BJ (cell line): ENCODE results near the gene SMC6. TPM values are rescaled to one million over a fixed set of nuclear protein-coding genes. Genes with fewer than 3 reads are reported as not detected.

ENCODE experiments used
- CTCF ChIA-PET: fragments of 350-600 bp; formaldehyde crosslinking; extraction: SDS; loops from one replicate; lab custom pipeline; 2021; ENCODE audit warnings: antibody characterized with exemption, inconsistent platforms; lab: Yijun Ruan, JAX
- POLR2A ChIA-PET: fragments of 300-600 bp; sonication (Branson Sonifier 250); formaldehyde crosslinking; extraction: SDS; loops from one replicate; lab custom pipeline; 2021; ENCODE audit warnings: antibody characterized with exemption; lab: Charles Lee
- DNase-seq: peaks from one replicate; pipeline ENCODE4 v3.0.0-alpha.2; 2011; ENCODE audit warnings: low read depth
- H3K27me3 ChIP-seq: 2 replicates; pipeline ENCODE4 v1.6.0; 2011; ENCODE audit warnings: low read length; ENCODE audit not compliant: control insufficient read depth, insufficient read depth
- H3K36me3 ChIP-seq: 2 replicates; pipeline ENCODE4 v1.5.1; 2011; ENCODE audit warnings: low read length; ENCODE audit not compliant: control insufficient read depth, insufficient read depth
- H3K4me3 ChIP-seq: 2 replicates; pipeline ENCODE4 v1.5.1; 2011; ENCODE audit warnings: low read depth, mild to moderate bottlenecking, control low read depth, low read length
- polyA plus RNA-seq: library from polyadenylated mRNA; depleted of rRNA; stranded (reverse); fragments of >200 nt; gene quantifications from 2 replicates; pipeline ENCODE4 v1.2.3, GENCODE V29; 2011
- TF ChIP-seq, protein P1 (sequence below): IDR thresholded peaks from 2 replicates; pipeline ENCODE4 v1.5.1; 2011; ENCODE audit warnings: low read depth, mild to moderate bottlenecking, control low read depth, inconsistent platforms, low read length, moderate library complexity; ENCODE audit not compliant: insufficient read depth

SMC6 gene
- polyA plus RNA-seq, 1 experiment = 5.2 TPM

- no peak for DNase-seq
- H3K27me3 ChIP-seq = no peaks in the 10 kb centered on the region
- CTCF ChIA-PET = interaction anchor here (0.6 to 6.6 kb wide), 11 partner anchors 9 to 210 kb away, joined by 3 to 98 read pairs (median 5); no protein-coding TSS in a partner anchor
- POLR2A ChIA-PET = no interaction called here
- H3K36me3 ChIP-seq = no peaks in the 10 kb centered on the region
- TF ChIP-seq, protein P1, sequence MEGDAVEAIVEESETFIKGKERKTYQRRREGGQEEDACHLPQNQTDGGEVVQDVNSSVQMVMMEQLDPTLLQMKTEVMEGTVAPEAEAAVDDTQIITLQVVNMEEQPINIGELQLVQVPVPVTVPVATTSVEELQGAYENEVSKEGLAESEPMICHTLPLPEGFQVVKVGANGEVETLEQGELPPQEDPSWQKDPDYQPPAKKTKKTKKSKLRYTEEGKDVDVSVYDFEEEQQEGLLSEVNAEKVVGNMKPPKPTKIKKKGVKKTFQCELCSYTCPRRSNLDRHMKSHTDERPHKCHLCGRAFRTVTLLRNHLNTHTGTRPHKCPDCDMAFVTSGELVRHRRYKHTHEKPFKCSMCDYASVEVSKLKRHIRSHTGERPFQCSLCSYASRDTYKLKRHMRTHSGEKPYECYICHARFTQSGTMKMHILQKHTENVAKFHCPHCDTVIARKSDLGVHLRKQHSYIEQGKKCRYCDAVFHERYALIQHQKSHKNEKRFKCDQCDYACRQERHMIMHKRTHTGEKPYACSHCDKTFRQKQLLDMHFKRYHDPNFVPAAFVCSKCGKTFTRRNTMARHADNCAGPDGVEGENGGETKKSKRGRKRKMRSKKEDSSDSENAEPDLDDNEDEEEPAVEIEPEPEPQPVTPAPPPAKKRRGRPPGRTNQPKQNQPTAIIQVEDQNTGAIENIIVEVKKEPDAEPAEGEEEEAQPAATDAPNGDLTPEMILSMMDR = no peak
- H3K4me3 ChIP-seq = no peak overlapping the region
Measured at GRCh38 chr2:17644997-17645720, 108.5 kb downstream of the SMC6 start.

- CTCF ChIA-PET = interaction anchor here (0.8 to 6.6 kb wide), 3 partner anchors 10 to 27 kb away, joined by 3 to 98 read pairs (median 3); no protein-coding TSS in a partner anchor
Measured at GRCh38 chr2:17643031-17643615, 110.5 kb downstream of the SMC6 start.

DNA sequence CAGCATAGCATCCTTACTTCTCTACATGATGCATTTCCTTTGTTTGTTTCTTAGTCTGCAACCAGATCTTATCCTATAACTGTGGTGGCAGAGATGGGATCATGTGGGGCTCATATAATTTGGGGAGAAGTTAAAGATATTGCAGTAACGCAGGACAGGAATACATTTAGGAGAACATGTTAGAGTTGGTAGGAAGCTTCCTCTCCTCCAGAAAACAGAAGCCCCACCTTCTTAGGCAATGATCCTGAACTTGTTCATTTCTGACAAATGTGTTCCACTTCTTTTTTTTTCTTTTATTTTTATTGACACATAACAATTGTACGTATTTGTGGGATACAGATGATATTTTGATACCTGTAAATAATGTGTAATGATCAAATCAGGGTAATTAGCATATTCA, 113.2 kb downstream of the SMC6 start:
- POLR2A ChIA-PET = interaction anchor here (0.7 kb wide), 1 partner anchor 14 kb away, joined by 3 read pairs; no protein-coding TSS in a partner anchor
- H3K27me3 ChIP-seq = peaks cover 2% of the 10 kb centered on the region; the same call in 1 of the 2 replicates
- no peak overlapping the region for H3K4me3 ChIP-seq
- CTCF ChIA-PET = no interaction called here
- TF ChIP-seq, protein P1 = no peak
- no peak for DNase-seq
- no peaks in the 10 kb centered on the region for H3K36me3 ChIP-seq

More at GRCh38 chr2:17643031-17643615, 110.5 kb downstream of the SMC6 start:
- H3K27me3 ChIP-seq = no peaks in the 10 kb centered on the region; the same call in 1 of the 2 replicates
- peak; percentile 73 for DNase-seq
- POLR2A ChIA-PET = no interaction called here
- no peaks in the 10 kb centered on the region for H3K36me3 ChIP-seq
- TF ChIP-seq, protein P1 = no peak
- H3K4me3 ChIP-seq = no peak overlapping the region

GRCh38 chr2:17638196-17638743, 115.3 kb downstream of the SMC6 start:
- ChIA-PET POLR2A (no interaction called here), CTCF (no interaction called here)

More at GRCh38 chr2:17638196-17638743, 115.3 kb downstream of the SMC6 start:
- TF ChIP-seq, protein P1 = no peak
- DNase-seq = no peak
- peaks cover 2% of the 10 kb centered on the region for H3K27me3 ChIP-seq
- no peak overlapping the region for H3K4me3 ChIP-seq
- H3K36me3 ChIP-seq = no peaks in the 10 kb centered on the region
